MG63 (cell line): ENCODE results near the gene ENPP5. TPM values are rescaled to one million over a fixed set of nuclear protein-coding genes. Genes with fewer than 3 reads are reported as not detected.
A peak's percentile ranks its signal among the peaks of the same experiment; 100 is the strongest.
"Not testable (repeated sequence)": the region's sequence is repeated elsewhere in the genome, so short reads cannot be mapped to it uniquely, and the experiment has no call there.

Experiments
- DNase-seq: peaks from one replicate; pipeline ENCODE4 v3.0.0-alpha.2; 2020
- H3K27me3 ChIP-seq: fragments of 250-450 bp; sonication (Bioruptor Pico); 2 replicates; pipeline ENCODE4 v1.5.1; 2020; ENCODE audit warnings: mild to moderate bottlenecking, moderate library complexity
- H3K36me3 ChIP-seq: fragments of 250-450 bp; sonication (Bioruptor Pico); 2 replicates; pipeline ENCODE4 v1.5.1; 2020; ENCODE audit warnings: mild to moderate bottlenecking, moderate library complexity
- H3K4me3 ChIP-seq: fragments of 250-450 bp; sonication (Bioruptor Pico); 2 replicates; pipeline ENCODE4 v1.5.1; 2020; ENCODE audit warnings: mild to moderate bottlenecking, moderate library complexity
- H3K9me3 ChIP-seq: fragments of 250-450 bp; sonication (Bioruptor Pico); 2 replicates; pipeline ENCODE4 v1.5.1; 2020; ENCODE audit warnings: mild to moderate bottlenecking, moderate library complexity
- total RNA-seq: library from RNA; depleted of rRNA; stranded (reverse); fragments of >200 nt; shearing (Covaris generic); gene quantifications from 2 replicates; pipeline ENCODE4 v1.2.3, GENCODE V29; 2014; ENCODE audit warnings: low replicate concordance; rRNA removed

The ENPP5 gene
- total RNA-seq, 1 experiment from 2014 or later = 0.95 TPM

GRCh38 chr6:46129629-46130511 is 40.9 kb downstream of the ENPP5 start, which contains the start of gene ENPP4:
TSS of gene ENPP4 (plus strand) at chr6:46129989. CDS start at chr6:46139584, 9,595 bp downstream.
- H3K27me3 ChIP-seq = no peaks in the 10 kb centered on the region
- H3K9me3 ChIP-seq = no peaks in the 10 kb centered on the region
- peak; percentile 67 for DNase-seq
- peak within 1 kb of the TSS; percentile 54 for H3K4me3 ChIP-seq
- no peaks in the 10 kb centered on the region for H3K36me3 ChIP-seq

DNA sequence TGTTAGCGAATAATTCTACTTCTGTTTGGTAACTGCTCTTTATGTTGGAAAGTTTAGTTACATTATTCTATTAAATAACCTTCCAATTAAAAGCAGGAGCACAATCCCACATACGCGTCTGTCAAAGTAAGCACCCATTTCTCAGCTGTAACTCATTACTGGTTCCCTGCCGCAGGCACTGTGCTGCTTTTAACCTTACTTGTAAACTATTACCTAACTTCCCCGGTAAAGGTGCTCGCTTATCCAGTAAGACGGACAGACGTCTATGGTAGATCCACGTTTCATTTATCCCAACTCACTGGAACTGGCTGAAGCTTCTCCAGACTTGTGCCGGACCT is 41.5 kb downstream of the ENPP5 start:
- no peak for DNase-seq
- Histone ChIP-seq H3K36me3 (no peaks in the 10 kb centered on the region), H3K9me3 (no peaks in the 10 kb centered on the region), H3K27me3 (no peaks in the 10 kb centered on the region), H3K4me3 (peak overlapping the region; percentile 54)

GRCh38 chr6:46128476-46128875 is 42.3 kb downstream of the ENPP5 start:
- no peak for DNase-seq
- H3K36me3 ChIP-seq = no peaks in the 10 kb centered on the region
- H3K9me3 ChIP-seq = no peaks in the 10 kb centered on the region
- no peak overlapping the region for H3K4me3 ChIP-seq
- H3K27me3 ChIP-seq = no peaks in the 10 kb centered on the region

GRCh38 chr6:46119679-46120078 is 51.1 kb downstream of the ENPP5 start:
- H3K27me3 ChIP-seq, H3K36me3 ChIP-seq, H3K9me3 ChIP-seq, H3K4me3 ChIP-seq, DNase-seq: not testable (repeated sequence)

GRCh38 chr6:46118836-46119235 is 51.9 kb downstream of the ENPP5 start:
- Histone ChIP-seq H3K9me3 (no peaks in the 10 kb centered on the region), H3K4me3 (no peak overlapping the region), H3K27me3 (no peaks in the 10 kb centered on the region), H3K36me3 (no peaks in the 10 kb centered on the region)
- DNase-seq = no peak

- DNase-seq = no peak
- no peaks in the 10 kb centered on the region for H3K36me3 ChIP-seq
- no peaks in the 10 kb centered on the region for H3K27me3 ChIP-seq
- H3K4me3 ChIP-seq = no peak overlapping the region
- H3K9me3 ChIP-seq = no peaks in the 10 kb centered on the region
Measured at GRCh38 chr6:46118157-46118556, 52.6 kb downstream of the ENPP5 start.

- no peaks in the 10 kb centered on the region for H3K36me3 ChIP-seq
- H3K9me3 ChIP-seq = no peaks in the 10 kb centered on the region
- DNase-seq = no peak
- H3K4me3 ChIP-seq = no peak overlapping the region
- H3K27me3 ChIP-seq = no peaks in the 10 kb centered on the region
Measured at GRCh38 chr6:46116289-46116688, 54.5 kb downstream of the ENPP5 start.

- Histone ChIP-seq H3K4me3 (no peak overlapping the region), H3K9me3 (no peaks in the 10 kb centered on the region), H3K27me3 (no peaks in the 10 kb centered on the region), H3K36me3 (no peaks in the 10 kb centered on the region)
- no peak for DNase-seq
Measured at GRCh38 chr6:46115634-46116033, 55.1 kb downstream of the ENPP5 start.

- Histone ChIP-seq H3K4me3 (no peak overlapping the region), H3K36me3 (no peaks in the 10 kb centered on the region), H3K9me3 (no peaks in the 10 kb centered on the region), H3K27me3 (no peaks in the 10 kb centered on the region)
- DNase-seq = no peak
Measured at GRCh38 chr6:46113370-46113769, 57.4 kb downstream of the ENPP5 start.

Other genes starting within 250 kb of the ENPP5 start
- gene CLIC5, start 155.1 kb downstream of the ENPP5 start, total RNA-seq = not detected in 2 replicates
- gene ENPP4, start 41.0 kb downstream of the ENPP5 start, total RNA-seq = 2.6 and 3.6 TPM in 2 replicates